GM19099 (cell line): ENCODE data around the gene PRKD2.

Experiments used
- POLR2A ChIP-seq: IDR thresholded peaks from 3 replicates; pipeline ENCODE4 v1.6.1; 2011; ENCODE audit warnings: low read depth; ENCODE audit not compliant: insufficient read length; ENCODE audit errors: extremely low read depth

PRKD2 gene

GRCh38 chr19:46731007-46731501 is 14.1 kb upstream of the PRKD2 start:
- TF ChIP-seq POLR2A = no peak

- no peak for TF ChIP-seq POLR2A
These were observed 13.7 kb upstream of the PRKD2 start for GRCh38 chr19:46730595-46730994.

- TF ChIP-seq POLR2A = no peak
These were observed 13.3 kb upstream of the PRKD2 start for GRCh38 chr19:46730187-46730586.

GRCh38 chr19:46729696-46730095 is 12.8 kb upstream of the PRKD2 start:
- TF ChIP-seq POLR2A = no peak

- TF ChIP-seq POLR2A = no peak
These were observed 11.9 kb upstream of the PRKD2 start for GRCh38 chr19:46728693-46729339.

GRCh38 chr19:46728208-46728607 is 11.3 kb upstream of the PRKD2 start:
- TF ChIP-seq POLR2A = no peak

GRCh38 chr19:46727757-46728156 is 10.8 kb upstream of the PRKD2 start:
- TF ChIP-seq POLR2A = no peak

- TF ChIP-seq POLR2A = no peak
These were observed 10.1 kb upstream of the PRKD2 start for GRCh38 chr19:46726971-46727501.

- no peak for TF ChIP-seq POLR2A
These were observed 9.6 kb upstream of the PRKD2 start for GRCh38 chr19:46726551-46726950.

- no peak for TF ChIP-seq POLR2A
These were observed 9.0 kb upstream of the PRKD2 start for GRCh38 chr19:46725859-46726393.

GRCh38 chr19:46725036-46725820 is 8.3 kb upstream of the PRKD2 start:
- no peak for TF ChIP-seq POLR2A

GRCh38 chr19:46724468-46724867 is 7.6 kb upstream of the PRKD2 start:
- TF ChIP-seq POLR2A = no peak

GRCh38 chr19:46723471-46723870 is 6.6 kb upstream of the PRKD2 start:
- no peak for TF ChIP-seq POLR2A

GRCh38 chr19:46723023-46723461 is 6.1 kb upstream of the PRKD2 start:
- no peak for TF ChIP-seq POLR2A

- TF ChIP-seq POLR2A = no peak
These were observed 5.6 kb upstream of the PRKD2 start for GRCh38 chr19:46722421-46723022.

- no peak for TF ChIP-seq POLR2A
These were observed 5.1 kb upstream of the PRKD2 start for GRCh38 chr19:46722004-46722380.
